Upper lobe of left lung (tissue), 6 donors: ENCODE results near the gene NXPE3. TPM values are rescaled to one million over a fixed set of nuclear protein-coding genes. Genes with fewer than 3 reads are reported as not detected.
A peak's percentile ranks its signal among the peaks of the same experiment; 100 is the strongest.

Source experiments
- ATAC-seq, 2 donors: fragments of 200-7000 bp; cut with Tn5 transposase; one replicate each; pipeline ENCODE4 v1.9.1; 2022; ENCODE audit warnings: mild to moderate bottlenecking in 2 of 2, moderate library complexity in 2 of 2; ENCODE audit not compliant: low FRiP score in 2 of 2
- DNase-seq, 2 donors: peaks; one replicate each; pipeline ENCODE4 v3.0.0-alpha.2; 2019 to 2020
- H3K27ac ChIP-seq, 4 donors: fragments of 200-600 bp; sonication (generic); one replicate each; pipeline ENCODE4 v1.5.1; 2016 to 2019
- H3K27me3 ChIP-seq, 4 donors: fragments of 200-600 bp; sonication (generic); one replicate each; pipeline ENCODE4 v1.5.1; 2017 to 2019
- H3K36me3 ChIP-seq, 4 donors: fragments of 200-600 bp; sonication (generic); one replicate each; pipeline ENCODE4 v1.5.1; 2016 to 2019
- H3K4me1 ChIP-seq, 4 donors: fragments of 200-600 bp; sonication (generic); one replicate each; pipeline ENCODE4 v1.5.1; 2018 to 2019
- H3K4me3 ChIP-seq, 4 donors: fragments of 200-600 bp; sonication (generic); one replicate each; pipeline ENCODE4 v1.5.1; 2017 to 2019; ENCODE audit warnings: mild to moderate bottlenecking in 2 of 4, moderate library complexity in 1 of 4
- H3K9me3 ChIP-seq, 4 donors: fragments of 200-600 bp; sonication (generic); one replicate each; pipeline ENCODE4 v1.5.1; 2018 to 2019
- CTCF ChIP-seq, 6 experiments: fragments of 450-650 bp in 4 of 6; fragments of 200-600 bp in 2 of 6; sonication (generic) in 2 of 6; IDR thresholded peaks; one replicate each; pipeline ENCODE4 v1.5.1; 2016 to 2019; ENCODE audit warnings: antibody characterized with exemption in 6 of 6
- EP300 ChIP-seq, 4 donors: sonication (generic); formaldehyde crosslinking; IDR thresholded peaks; one replicate each; pipeline ENCODE4 v1.5.1; 2017; ENCODE audit warnings: antibody characterized with exemption in 4 of 4, control low read depth in 2 of 4
- POLR2A ChIP-seq, 4 donors: fragments of 450-650 bp; IDR thresholded peaks; one replicate each; pipeline ENCODE4 v1.5.1; 2016 to 2017; ENCODE audit warnings: antibody characterized with exemption in 4 of 4, mild to moderate bottlenecking in 2 of 4
- POLR2AphosphoS5 ChIP-seq, 2 donors: sonication (generic); formaldehyde crosslinking; IDR thresholded peaks; one replicate each; pipeline ENCODE4 v1.5.1; 2017; ENCODE audit warnings: antibody characterized with exemption in 2 of 2
- WGBS, 2 donors: methylation state at CpG; one replicate each; pipeline ENCODE4 v1.1.5; 2017 to 2018; 5-methylcytosine and 5-hydroxymethylcytosine counted together
- total RNA-seq, 6 donors: library from RNA; depleted of rRNA in 4 of 6; stranded (reverse); fragments of >200 nt in 4 of 6; gene quantifications; one replicate each; pipeline versions ENCODE4 v1.1.0 to v1.2.1, GENCODE V29; 2016 to 2021
- donor health status: DM: no; HTN: no; CAD: no; lungs with moderate emphysema.
- donor health status: DM: no; HTN: yes; CAD: no; lungs with severe emphysema.

NXPE3 gene
- total RNA-seq, 6 donors from 2014 or later = 7.2 to 16.8 (median 15.5) TPM

GRCh38 chr3:101876142-101876541 lies 97.1 kb downstream of the NXPE3 start:
- Histone ChIP-seq H3K27me3 (no peaks in the 10 kb centered on the region), H3K9me3 (no peaks in the 10 kb centered on the region), H3K4me1 (peaks cover 0 to 4% (median 0%) of the 10 kb centered on the region in 4 donors), H3K27ac (no peak overlapping the region), H3K36me3 (no peaks in the 10 kb centered on the region), H3K4me3 (no peak overlapping the region)
- TF ChIP-seq POLR2A (IDR thresholded peaks at IDR 0.05) = no peak
- TF ChIP-seq POLR2AphosphoS5 (IDR thresholded peaks at IDR 0.05) = no peak
- TF ChIP-seq EP300 (IDR thresholded peaks at IDR 0.05) = no peak
- TF ChIP-seq CTCF (IDR thresholded peaks at IDR 0.05) = no peak
- DNase-seq (no peak), ATAC-seq (peak in 1 of 2 donors; percentile 60)
- 60 to 68% methylated on average over 8 of the region's 8 CpGs for WGBS, 2 donors

Other genes with a start within 250 kb of the NXPE3 start
- 10 to 100 TPM in 5 of 6 donors, 1 to 10 TPM in 1; 6.4 to 17.5 (median 16.0) TPM for gene TRMT10C, start 217.3 kb upstream of the NXPE3 start, total RNA-seq
- 100 to 1,000 TPM in 3 of 6 donors, 10 to 100 TPM in 3; 52.2 to 160 (median 96.0) TPM for gene PCNP, start 205.0 kb upstream of the NXPE3 start, total RNA-seq
- gene ZBTB11, start 102.1 kb upstream of the NXPE3 start, total RNA-seq = 10 to 100 TPM; 16.3 to 41.4 (median 19.8) TPM
- 1,000 to 10,000 TPM in 1 of 6 donors, 100 to 1,000 TPM in 5; 695 to 1,240 (median 904) TPM for gene RPL24, start 92.5 kb upstream of the NXPE3 start, total RNA-seq
- 10 to 100 TPM in 1 of 6 donors, 1 to 10 TPM in 5; 4.7 to 14.9 (median 7.7) TPM for gene CEP97, start 54.6 kb upstream of the NXPE3 start, total RNA-seq
- gene NFKBIZ, start 70.3 kb downstream of the NXPE3 start, total RNA-seq = 100 to 1,000 TPM in 3 of 6 donors, 10 to 100 TPM in 3; 76.1 to 270 (median 106) TPM